GM18511 (cell line): ENCODE results near the gene TANGO2.

Experiments
- ATAC-seq: cut with Tn5 transposase; IDR thresholded peaks from one replicate; pipeline ENCODE4 v1.9.1; 2021; ENCODE audit warnings: mild to moderate bottlenecking, moderate library complexity; ENCODE audit not compliant: unreplicated experiment

TANGO2 gene

DNA sequence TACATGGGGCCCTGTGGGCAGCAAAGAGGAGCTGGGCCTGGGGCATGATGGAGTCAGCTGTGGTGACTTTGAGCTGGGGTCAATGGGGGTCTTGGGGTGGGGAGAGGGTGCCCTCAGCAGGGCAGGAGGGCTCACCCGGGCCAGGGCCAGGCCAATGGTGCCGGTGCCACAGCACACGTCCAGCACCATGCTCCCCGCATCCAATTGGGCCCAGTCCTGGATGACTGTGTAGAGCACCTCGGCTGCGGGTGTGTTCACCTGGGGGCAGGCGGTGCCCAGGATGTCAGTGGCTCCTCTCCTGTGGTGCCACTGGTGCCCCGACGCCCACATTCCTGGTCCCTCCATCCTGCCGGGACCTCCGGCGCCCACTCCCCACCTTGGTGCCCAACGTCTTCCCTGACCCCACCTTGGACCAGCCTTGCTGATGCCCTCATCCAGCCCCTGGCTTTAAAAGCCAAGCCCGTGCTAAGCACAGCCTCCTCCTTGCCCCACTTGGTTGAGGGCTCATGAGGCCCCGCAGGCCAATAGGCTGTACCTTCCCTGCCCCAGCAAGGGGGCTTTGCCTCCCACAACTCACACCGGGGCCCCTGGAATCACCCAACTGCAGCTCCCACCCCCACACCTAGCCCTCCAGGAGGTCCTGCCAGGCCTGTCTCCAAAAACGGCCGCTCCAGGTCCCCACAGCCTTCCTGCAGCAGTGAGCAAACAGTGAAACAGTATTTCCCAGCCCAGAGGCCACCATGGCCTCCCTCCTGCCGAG lies 92.8 kb downstream of the TANGO2 start:
- ATAC-seq: no peak

GRCh38 chr22:20114506-20115475 lies 93.9 kb downstream of the TANGO2 start:
- no peak for ATAC-seq

DNA sequence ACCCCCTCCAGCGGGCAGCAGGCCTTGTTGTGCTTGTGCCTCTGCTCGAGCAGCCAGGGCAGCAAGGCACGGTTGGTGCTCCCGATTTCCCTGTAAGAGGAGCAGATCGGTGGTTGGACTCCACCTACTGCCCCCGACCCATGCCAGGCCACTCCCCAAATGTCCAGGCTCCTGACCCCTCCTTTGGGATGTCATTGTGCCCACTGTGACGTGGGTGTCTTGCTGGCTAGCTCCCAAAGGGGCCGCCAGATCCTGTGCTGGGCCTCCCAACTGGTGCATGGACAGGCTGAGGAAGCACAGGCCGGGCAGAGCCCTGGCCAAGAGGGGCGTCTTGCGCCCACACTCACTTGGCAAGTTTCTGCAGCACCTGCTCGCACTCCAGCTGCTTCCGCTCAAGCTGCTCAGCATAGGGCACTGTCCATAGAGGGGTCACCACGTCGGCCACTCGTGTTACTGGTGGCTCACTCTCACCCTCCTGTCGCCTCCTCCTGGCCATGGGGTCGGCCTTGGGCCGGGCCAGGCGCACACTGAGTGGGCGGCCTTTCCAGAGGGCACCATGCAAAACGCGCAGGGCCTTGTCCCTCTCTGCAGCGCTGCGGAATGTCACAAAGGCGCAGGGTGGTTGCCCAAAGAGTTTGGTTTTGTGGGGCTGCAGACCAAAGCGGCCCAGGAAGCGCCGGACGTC lies 94.9 kb downstream of the TANGO2 start, which contains the start of gene RANBP1:
Gene RANBP1, plus strand, starts transcription at position 414 of the 685 bp plus-strand sequence. Its CDS starts 81 bp downstream, at position 495.
- no peak for ATAC-seq

GRCh38 chr22:20116376-20116950 lies 95.6 kb downstream of the TANGO2 start:
- ATAC-seq: no peak
